Esophagus muscularis mucosa (tissue), 3 donors: Measurements from ENCODE around the gene NRBF2.

Experiments
- POLR2A ChIP-seq: fragments of 450-650 bp; IDR thresholded peaks from one replicate; pipeline ENCODE4 v1.6.1; 2017; ENCODE audit warnings: antibody characterized with exemption, moderate library complexity, mild to moderate bottlenecking, low read depth
- TF ChIP-seq, protein P1 (sequence below), 3 experiments: fragments of 200-600 bp in 2 of 3; fragments of 450-650 bp in 1 of 3; sonication (generic) in 2 of 3; IDR thresholded peaks; one replicate each; pipeline ENCODE4 v1.5.1; 2017 to 2019; ENCODE audit warnings: antibody characterized with exemption in 3 of 3, mild to moderate bottlenecking in 2 of 3, moderate library complexity in 1 of 3

DNA sequence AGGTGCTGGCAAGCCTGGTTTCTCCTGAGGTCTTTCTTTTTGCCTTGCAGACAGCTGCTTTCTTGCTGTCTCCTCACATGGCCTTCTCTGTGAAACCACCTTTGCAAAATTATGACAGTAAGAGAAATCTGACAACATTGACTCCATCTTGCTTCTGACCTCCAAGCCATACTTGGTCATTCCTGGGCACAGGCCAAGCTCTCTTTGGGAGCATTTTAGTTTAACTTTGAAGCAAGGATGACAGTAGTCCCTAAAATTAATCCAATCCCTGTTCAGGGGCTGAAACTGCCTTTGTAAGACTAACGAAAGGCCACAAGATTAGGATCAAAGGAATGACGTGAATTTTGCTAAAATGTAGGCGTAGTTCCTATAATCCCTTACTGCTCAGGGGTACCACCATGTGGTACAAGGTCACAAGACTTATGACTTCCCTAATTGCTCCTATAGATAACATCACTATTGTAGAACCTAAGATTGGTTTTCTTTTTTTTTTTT is 25.1 kb upstream of the NRBF2 start:
- no peak for TF ChIP-seq POLR2A
- TF ChIP-seq, protein P1, sequence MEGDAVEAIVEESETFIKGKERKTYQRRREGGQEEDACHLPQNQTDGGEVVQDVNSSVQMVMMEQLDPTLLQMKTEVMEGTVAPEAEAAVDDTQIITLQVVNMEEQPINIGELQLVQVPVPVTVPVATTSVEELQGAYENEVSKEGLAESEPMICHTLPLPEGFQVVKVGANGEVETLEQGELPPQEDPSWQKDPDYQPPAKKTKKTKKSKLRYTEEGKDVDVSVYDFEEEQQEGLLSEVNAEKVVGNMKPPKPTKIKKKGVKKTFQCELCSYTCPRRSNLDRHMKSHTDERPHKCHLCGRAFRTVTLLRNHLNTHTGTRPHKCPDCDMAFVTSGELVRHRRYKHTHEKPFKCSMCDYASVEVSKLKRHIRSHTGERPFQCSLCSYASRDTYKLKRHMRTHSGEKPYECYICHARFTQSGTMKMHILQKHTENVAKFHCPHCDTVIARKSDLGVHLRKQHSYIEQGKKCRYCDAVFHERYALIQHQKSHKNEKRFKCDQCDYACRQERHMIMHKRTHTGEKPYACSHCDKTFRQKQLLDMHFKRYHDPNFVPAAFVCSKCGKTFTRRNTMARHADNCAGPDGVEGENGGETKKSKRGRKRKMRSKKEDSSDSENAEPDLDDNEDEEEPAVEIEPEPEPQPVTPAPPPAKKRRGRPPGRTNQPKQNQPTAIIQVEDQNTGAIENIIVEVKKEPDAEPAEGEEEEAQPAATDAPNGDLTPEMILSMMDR (IDR thresholded peaks at IDR 0.05): no peak
